H1 (cell line): ENCODE results near the gene ZPR1. TPM values are rescaled to one million over a fixed set of nuclear protein-coding genes. Genes with fewer than 3 reads are reported as not detected.

Experiments used
- EZH2 ChIP-seq: fragments of 200-600 bp; sonication (generic); IDR thresholded peaks from 2 replicates; pipeline ENCODE4 v1.7.1; 2012; ENCODE audit warnings: low read depth, mild to moderate bottlenecking, moderate library complexity, low read length, inconsistent platforms; ENCODE audit not compliant: severe bottlenecking
- GTF2F1 ChIP-seq: IDR thresholded peaks from 2 replicates; pipeline ENCODE4 v1.6.1; 2012; ENCODE audit warnings: low read depth, low read length, improper control_type of control experiment, borderline replicate concordance
- HDAC6 ChIP-seq: IDR thresholded peaks from one replicate; pipeline ENCODE4 v1.7.1; 2012; ENCODE audit warnings: low read depth, mild to moderate bottlenecking, inconsistent platforms, low read length, moderate library complexity
- MAFK ChIP-seq: IDR thresholded peaks from 2 replicates; pipeline ENCODE4 v1.6.1; 2012; ENCODE audit warnings: low read depth, mild to moderate bottlenecking, improper control_type of control experiment, low read length
- RFX5 ChIP-seq: IDR thresholded peaks from 2 replicates; pipeline ENCODE4 v1.6.1; 2011; ENCODE audit warnings: low read depth, low read length, improper control_type of control experiment, borderline replicate concordance
- SP2 ChIP-seq: IDR thresholded peaks from 2 replicates; pipeline ENCODE4 v1.6.1; 2012; ENCODE audit warnings: mild to moderate bottlenecking, low read length, inconsistent platforms
- polyA plus RNA-seq, 7 experiments: library from polyadenylated mRNA; depleted of rRNA in 3 of 7; stranded (reverse) in 5 of 7; unstranded in 2 of 7; fragments of >200 nt in 5 of 7; fragments of 200-250 nt in 2 of 7; gene quantifications; 1 replicate in 5 of 7; 2 replicates in 1 of 7; 4 replicates in 1 of 7; pipeline versions ENCODE4 v1.2.1 to v1.2.3, GENCODE V29; 2011 to 2013; ENCODE audit warnings: missing spikeins in 2 of 7, mixed read lengths in 2 of 7
- total RNA-seq: library from RNA; stranded (reverse); fragmentation: NEBNext Ultra II Directional; extraction: Animal tissue kit (Norgen Biotek cat#: 25700); gene quantifications from 2 replicates; pipeline ENCODE4 v1.2.1, GENCODE V29; 2021

The ZPR1 gene
- total and polyA plus RNA-seq, 2 of the 8 experiments (the other 6 are each of a cell fraction or from before 2014, with no cell fraction given), result 36.7 to 70.5 TPM

DNA sequence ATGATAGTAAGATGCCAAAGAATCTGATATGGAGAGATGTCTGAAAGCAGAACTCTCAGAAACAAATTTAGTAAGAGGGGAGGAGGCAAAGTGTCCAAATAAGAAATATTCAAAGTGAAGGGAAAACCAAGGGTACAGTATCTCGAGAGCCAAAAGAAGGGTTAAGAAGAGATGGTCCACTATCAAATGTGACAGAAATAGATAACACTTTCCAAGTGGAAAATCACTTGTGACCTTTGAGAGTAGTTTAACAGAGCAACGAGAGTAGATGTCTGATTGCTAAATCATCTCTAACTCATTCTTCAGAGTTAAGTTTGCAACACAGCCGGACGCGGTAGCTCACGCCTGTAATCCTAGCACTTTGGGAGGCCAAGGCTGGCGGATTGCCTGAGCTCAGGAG is 10.8 kb downstream of the ZPR1 start (continued):
- no peak for TF ChIP-seq EZH2
- no peak for TF ChIP-seq RFX5
- TF ChIP-seq SP2, result no peak
- TF ChIP-seq GTF2F1, result no peak
- no peak for TF ChIP-seq MAFK
- TF ChIP-seq HDAC6, result no peak
